Caco-2 (cell line): ENCODE measurements around the gene CBX7. TPM values are rescaled to one million over a fixed set of nuclear protein-coding genes. Genes with fewer than 3 reads are reported as not detected.
A peak's percentile ranks its signal among the peaks of the same experiment; 100 is the strongest.

ENCODE experiments used
- BruUV-seq: library from RNA; stranded (reverse); fragments of 400-500 nt; replicated peaks from 2 replicates; lab custom pipeline; 2021; lab: Mats Ljungman, UMichigan
- CTCF ChIA-PET: fragments of 300-600 bp; sonication (Branson Sonifier 250); formaldehyde crosslinking; loops from one replicate; lab custom pipeline; 2022; ENCODE audit warnings: antibody characterized with exemption; lab: Charles Lee
- POLR2A ChIA-PET: fragments of 300-600 bp; sonication (Branson Sonifier 250); formaldehyde crosslinking; loops from one replicate; lab custom pipeline; 2022; ENCODE audit warnings: antibody characterized with exemption; lab: Charles Lee
- DNase-seq, 2 experiments: peaks; one replicate each; pipeline versions ENCODE4 v3.0.0 to v3.0.0-alpha.2; 2020 to 2022
- H3K27me3 ChIP-seq: replicated peaks from 2 replicates; pipeline ENCODE4 v1.6.0; 2011; ENCODE audit warnings: low read length; ENCODE audit not compliant: control insufficient read depth, insufficient read depth
- H3K36me3 ChIP-seq: 2 replicates; pipeline ENCODE4 v1.5.1; 2011; ENCODE audit warnings: low read length; ENCODE audit not compliant: control insufficient read depth, insufficient read depth
- H3K4me1 ChIP-seq: fragments of 250-450 bp; sonication (Bioruptor Pico); 2 replicates; pipeline ENCODE4 v1.5.1; 2020; ENCODE audit warnings: mild to moderate bottlenecking
- H3K4me3 ChIP-seq: 2 replicates; pipeline ENCODE4 v1.5.1; 2011; ENCODE audit warnings: low read depth, mild to moderate bottlenecking, control low read depth, low read length
- H3K9me3 ChIP-seq: fragments of 250-450 bp; sonication (Bioruptor Pico); 2 replicates; pipeline ENCODE4 v1.5.1; 2020; ENCODE audit warnings: mild to moderate bottlenecking, moderate library complexity
- H3K27ac Mint-ChIP-seq: one replicate; pipeline ENCODE4 v1.8.0; 2022; ENCODE audit warnings: mixed read lengths; ENCODE audit not compliant: unreplicated experiment
- H3K27me3 Mint-ChIP-seq: one replicate; pipeline ENCODE4 v1.8.0; 2022; ENCODE audit warnings: mixed read lengths; ENCODE audit not compliant: insufficient read depth, unreplicated experiment
- H3K36me3 Mint-ChIP-seq: one replicate; pipeline ENCODE4 v1.8.0; 2022; ENCODE audit warnings: mild to moderate bottlenecking, mixed read lengths; ENCODE audit not compliant: insufficient read depth, unreplicated experiment
- H3K4me1 Mint-ChIP-seq: one replicate; pipeline ENCODE4 v1.8.0; 2022; ENCODE audit warnings: low read depth, mixed read lengths; ENCODE audit not compliant: unreplicated experiment
- H3K4me3 Mint-ChIP-seq: one replicate; pipeline ENCODE4 v1.8.0; 2022; ENCODE audit warnings: mild to moderate bottlenecking, moderate library complexity, mixed read lengths; ENCODE audit not compliant: unreplicated experiment
- H3K9me3 Mint-ChIP-seq: one replicate; pipeline ENCODE4 v1.8.0; 2022; ENCODE audit warnings: mixed read lengths; ENCODE audit not compliant: unreplicated experiment
- intact Hi-C: fragments of 100-400 bp; cut with micrococcal nuclease; formaldehyde crosslinking; loops from one replicate; pipeline ENCODE4 v1.10.0; 2022; ENCODE audit not compliant: unreplicated experiment
- total RNA-seq: library from RNA; stranded (reverse); gene quantifications from 2 replicates; pipeline ENCODE4 v1.2.3, GENCODE V29; 2022
- TF ChIP-seq, protein P1 (sequence below), 2 experiments: fragments of 200-600 bp in 1 of 2; IDR thresholded peaks; 1 replicate in 1 of 2; 2 replicates in 1 of 2; pipeline versions ENCODE4 v1.5.1 to v1.8.0; 2011 to 2022; ENCODE audit warnings: antibody characterized with exemption in 1 of 2, control low read depth in 1 of 2, inconsistent platforms in 1 of 2, low read depth in 1 of 2, low read length in 1 of 2, mild to moderate bottlenecking in 1 of 2, moderate library complexity in 1 of 2; ENCODE audit not compliant: insufficient read depth in 1 of 2, severe bottlenecking in 1 of 2, unreplicated experiment in 1 of 2

CBX7 gene
- total RNA-seq, 1 experiment from 2014 or later, result 4.4 TPM

DNA sequence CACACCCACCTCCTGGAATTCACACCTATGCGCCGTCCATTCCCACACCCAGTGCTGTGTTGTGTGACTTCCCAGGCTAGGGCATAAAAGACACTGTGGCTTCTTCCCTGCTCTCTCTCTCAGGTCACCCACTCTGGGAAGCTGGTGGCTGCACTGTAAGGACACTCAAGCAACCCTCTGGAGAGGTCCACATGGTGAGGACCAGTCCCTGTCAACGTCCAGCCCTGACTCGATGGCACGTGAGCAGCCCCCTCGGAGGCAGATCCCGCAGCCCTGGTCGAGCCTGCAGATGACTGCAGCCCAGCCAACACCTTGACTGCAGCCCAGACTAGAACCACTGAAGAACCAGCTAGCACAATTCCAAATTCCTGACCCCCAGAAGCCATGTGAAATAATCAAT lies 16.2 kb downstream of the CBX7 start:
- no peaks in the 10 kb centered on the region for H3K9me3 ChIP-seq
- H3K4me1 Mint-ChIP-seq, result no peaks in the 10 kb centered on the region
- no peak overlapping the region for H3K4me3 Mint-ChIP-seq
- BruUV-seq, result no TSS peak
- H3K36me3 Mint-ChIP-seq, result no peaks in the 10 kb centered on the region
- H3K4me3 ChIP-seq, result no peak overlapping the region
- intact Hi-C loops, result no loop called here
- no peak for DNase-seq
- H3K4me1 ChIP-seq, result peaks cover 3% of the 10 kb centered on the region
- no peaks in the 10 kb centered on the region for H3K9me3 Mint-ChIP-seq
- H3K27me3 Mint-ChIP-seq, result no peaks in the 10 kb centered on the region
- no peaks in the 10 kb centered on the region for H3K27me3 ChIP-seq
- no peaks in the 10 kb centered on the region for H3K36me3 ChIP-seq
- H3K27ac Mint-ChIP-seq, result no peak overlapping the region
- CTCF ChIA-PET, result interaction anchor here (1.2 to 1.3 kb wide), 2 partner anchors 12 to 15 kb away, joined by 3 to 6 read pairs; no protein-coding TSS in a partner anchor
- TF ChIP-seq, protein P1, sequence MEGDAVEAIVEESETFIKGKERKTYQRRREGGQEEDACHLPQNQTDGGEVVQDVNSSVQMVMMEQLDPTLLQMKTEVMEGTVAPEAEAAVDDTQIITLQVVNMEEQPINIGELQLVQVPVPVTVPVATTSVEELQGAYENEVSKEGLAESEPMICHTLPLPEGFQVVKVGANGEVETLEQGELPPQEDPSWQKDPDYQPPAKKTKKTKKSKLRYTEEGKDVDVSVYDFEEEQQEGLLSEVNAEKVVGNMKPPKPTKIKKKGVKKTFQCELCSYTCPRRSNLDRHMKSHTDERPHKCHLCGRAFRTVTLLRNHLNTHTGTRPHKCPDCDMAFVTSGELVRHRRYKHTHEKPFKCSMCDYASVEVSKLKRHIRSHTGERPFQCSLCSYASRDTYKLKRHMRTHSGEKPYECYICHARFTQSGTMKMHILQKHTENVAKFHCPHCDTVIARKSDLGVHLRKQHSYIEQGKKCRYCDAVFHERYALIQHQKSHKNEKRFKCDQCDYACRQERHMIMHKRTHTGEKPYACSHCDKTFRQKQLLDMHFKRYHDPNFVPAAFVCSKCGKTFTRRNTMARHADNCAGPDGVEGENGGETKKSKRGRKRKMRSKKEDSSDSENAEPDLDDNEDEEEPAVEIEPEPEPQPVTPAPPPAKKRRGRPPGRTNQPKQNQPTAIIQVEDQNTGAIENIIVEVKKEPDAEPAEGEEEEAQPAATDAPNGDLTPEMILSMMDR (IDR thresholded peaks at IDR 0.05; ENCODE audit: insufficient read depth in 1 of 2, low read depth in 1 of 2, low read length in 1 of 2, severe bottlenecking in 1 of 2, unreplicated experiment in 1 of 2), result no peak
- POLR2A ChIA-PET, result no interaction called here

DNA sequence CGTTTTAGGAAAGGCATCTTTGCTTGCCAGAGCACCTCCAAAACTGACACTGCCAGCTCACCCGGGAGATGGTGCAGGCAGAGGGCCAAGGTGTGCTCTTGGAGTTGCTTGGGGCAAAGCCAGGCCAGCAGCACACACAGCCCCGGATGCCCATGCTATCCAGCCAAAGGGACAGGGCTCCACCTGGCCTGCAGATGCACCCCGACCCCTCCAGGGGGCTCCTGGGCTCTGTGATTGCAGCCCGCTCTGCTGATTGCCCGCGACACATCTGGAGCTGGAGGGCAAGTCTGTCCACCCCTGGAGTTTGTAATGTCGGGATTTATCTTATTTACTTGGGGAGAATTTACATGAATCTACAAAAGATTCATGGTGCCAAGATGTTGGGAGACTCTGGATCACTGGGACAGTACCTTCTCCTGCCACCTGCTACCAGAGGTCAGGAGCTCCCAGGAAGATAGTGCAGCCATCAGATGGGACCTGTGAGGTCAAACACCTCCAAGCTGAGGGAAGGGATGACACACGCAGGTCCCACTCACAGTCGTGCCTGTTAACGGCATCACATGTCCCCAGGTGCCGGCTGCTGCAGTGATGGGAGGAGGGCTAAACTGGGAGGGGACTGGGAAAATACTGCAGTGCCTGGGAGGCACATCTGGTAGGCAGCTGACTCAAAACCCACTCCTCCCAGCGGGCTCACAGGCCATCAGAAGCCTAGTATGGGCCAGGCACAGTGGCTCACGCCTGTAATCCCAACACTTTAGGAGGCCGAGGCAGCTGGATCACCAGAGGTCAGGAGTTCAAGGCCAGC lies 17.2 kb downstream of the CBX7 start:
- Mint-ChIP-seq H3K4me1 (peaks cover 7% of the 10 kb centered on the region), H3K27ac (no peak overlapping the region), H3K4me3 (no peak overlapping the region), H3K27me3 (no peaks in the 10 kb centered on the region), H3K9me3 (no peaks in the 10 kb centered on the region), H3K36me3 (no peaks in the 10 kb centered on the region)
- peaks cover 13% of the 10 kb centered on the region for H3K4me1 ChIP-seq
- no peak overlapping the region for H3K4me3 ChIP-seq
- no peaks in the 10 kb centered on the region for H3K27me3 ChIP-seq
- DNase-seq, result peak; percentile 68 to 81
- intact Hi-C loops, result no loop called here
- H3K36me3 ChIP-seq, result no peaks in the 10 kb centered on the region
- BruUV-seq, result no TSS peak
- POLR2A ChIA-PET, result interaction anchor here (0.7 to 0.9 kb wide), 2 partner anchors 306 to 385 kb away, joined by 3 to 10 read pairs; partner anchors contain the start of gene ATF4
- CTCF ChIA-PET, result interaction anchor here (0.6 to 1.4 kb wide), 11 partner anchors 11 to 366 kb away, joined by 3 to 6 read pairs (median 4); partner anchors contain the start of gene RPL3
- H3K9me3 ChIP-seq, result no peaks in the 10 kb centered on the region
- TF ChIP-seq, protein P1 (IDR thresholded peaks at IDR 0.05; ENCODE audit: insufficient read depth in 1 of 2, low read depth in 1 of 2, low read length in 1 of 2, severe bottlenecking in 1 of 2, unreplicated experiment in 1 of 2), result peak; percentile 76 to 83

DNA sequence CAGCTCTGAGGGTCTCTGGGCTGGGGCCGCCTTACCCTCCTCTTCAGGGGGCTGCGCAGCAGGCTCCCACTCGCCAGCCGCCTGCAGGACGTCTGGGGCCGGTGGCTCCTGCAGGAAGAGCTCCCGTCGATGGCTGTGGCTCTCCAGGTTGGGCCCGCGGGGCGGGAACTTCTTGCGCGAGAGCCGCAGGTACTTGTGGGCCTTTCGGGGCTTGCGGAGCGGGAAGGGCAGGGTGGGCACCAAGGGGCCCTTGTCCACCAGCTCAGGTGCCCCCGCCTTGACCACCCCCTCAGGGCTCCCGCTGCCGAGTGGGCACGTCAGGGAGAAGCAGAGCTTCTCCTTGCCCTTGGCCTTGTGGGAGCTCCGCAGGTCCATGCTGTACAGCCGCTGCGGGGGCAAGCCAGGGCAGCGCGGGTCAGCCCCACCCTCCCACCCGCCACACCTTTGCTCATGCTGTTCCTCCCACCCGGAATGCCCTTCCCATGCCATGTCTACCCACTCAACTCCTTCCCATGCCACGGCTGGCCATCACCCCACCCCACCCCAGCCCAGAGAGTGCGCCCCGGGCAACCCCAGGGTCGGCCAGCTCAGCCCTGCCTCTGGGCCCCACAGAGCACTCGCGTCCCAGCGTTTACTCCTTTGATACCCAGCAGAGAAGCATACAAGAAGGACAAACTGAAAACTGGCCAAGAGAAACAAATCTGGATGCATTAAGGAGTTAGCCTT lies 18.0 kb downstream of the CBX7 start:
- no peaks in the 10 kb centered on the region for H3K36me3 Mint-ChIP-seq
- CTCF ChIA-PET, result interaction anchor here (1.0 to 1.4 kb wide), 4 partner anchors 16 to 366 kb away, joined by 3 to 5 read pairs (median 4); no protein-coding TSS in a partner anchor
- H3K36me3 ChIP-seq, result no peaks in the 10 kb centered on the region
- no peaks in the 10 kb centered on the region for H3K27me3 ChIP-seq
- H3K4me1 Mint-ChIP-seq, result peaks cover 7% of the 10 kb centered on the region
- BruUV-seq, result no TSS peak
- peaks cover 14% of the 10 kb centered on the region for H3K4me1 ChIP-seq
- TF ChIP-seq, protein P1 (IDR thresholded peaks at IDR 0.05; ENCODE audit: insufficient read depth in 1 of 2, low read depth in 1 of 2, low read length in 1 of 2, severe bottlenecking in 1 of 2, unreplicated experiment in 1 of 2), result no peak
- H3K27ac Mint-ChIP-seq, result no peak overlapping the region
- no peaks in the 10 kb centered on the region for H3K27me3 Mint-ChIP-seq
- no peak overlapping the region for H3K4me3 Mint-ChIP-seq
- no peaks in the 10 kb centered on the region for H3K9me3 ChIP-seq
- POLR2A ChIA-PET, result no interaction called here
- H3K9me3 Mint-ChIP-seq, result no peaks in the 10 kb centered on the region
- intact Hi-C loops, result no loop called here
- no peak overlapping the region for H3K4me3 ChIP-seq
- no peak for DNase-seq
